ENCODE data around the gene ATP1B3.

ATP1B3 gene

GRCh38 chr3:141853629-141854168 is 22.7 kb upstream of the ATP1B3 start:
- Histone ChIP-seq H3K27ac (ENCODE audit: low read length) (no peak overlapping the region), H3K9ac (ENCODE audit: low read length) (no peak overlapping the region)

GRCh38 chr3:141854599-141854998 is 21.8 kb upstream of the ATP1B3 start:
- no peaks in the 10 kb centered on the region for H3K36me3 ChIP-seq (replicated peaks; ENCODE audit: insufficient read depth, low read length)
- no peak overlapping the region for H3K9ac ChIP-seq (ENCODE audit: low read length)
- H3K4me2 ChIP-seq (ENCODE audit: low read depth, low read length) = no peak overlapping the region
- H3K9me2 ChIP-seq (replicated peaks; ENCODE audit: insufficient read depth, low read length) = no peaks in the 10 kb centered on the region
- H4K20me1 ChIP-seq (ENCODE audit: insufficient read depth, low read length) = no peaks in the 10 kb centered on the region
- no peaks in the 10 kb centered on the region for H3K27me3 ChIP-seq (replicated peaks; ENCODE audit: insufficient read depth, low read length)
- no peak overlapping the region for H3K27ac ChIP-seq (ENCODE audit: low read length)
- H3F3A ChIP-seq (ENCODE audit: insufficient read depth, low read length) = no peaks in the 10 kb centered on the region
- no peaks in the 10 kb centered on the region for H3K79me2 ChIP-seq (ENCODE audit: low read length)
- H2AFZ ChIP-seq (ENCODE audit: low read length) = no peak overlapping the region
- no peaks in the 10 kb centered on the region for H3K9me3 ChIP-seq (replicated peaks; ENCODE audit: insufficient read depth, low read length)
- TF ChIP-seq EZH2phosphoT487 (IDR thresholded peaks at IDR 0.05; ENCODE audit: low read length) (no peak), EZH2 (optimal IDR thresholded peaks at IDR 0.05; ENCODE audit: low read depth, low read length) (no peak), CTCF (IDR thresholded peaks at IDR 0.05; ENCODE audit: low read length) (no peak)
- no peaks in the 10 kb centered on the region for H3K4me1 ChIP-seq (ENCODE audit: low read length)
- H3K4me3 ChIP-seq (ENCODE audit: low read length) = no peak overlapping the region
- no peak for DNase-seq

More at GRCh38 chr3:141853629-141854168, 22.7 kb upstream of the ATP1B3 start:
- Histone ChIP-seq H3K9me2 (replicated peaks; ENCODE audit: insufficient read depth, low read length) (no peaks in the 10 kb centered on the region), H3F3A (ENCODE audit: insufficient read depth, low read length) (no peaks in the 10 kb centered on the region), H3K4me2 (ENCODE audit: low read depth, low read length) (no peak overlapping the region), H4K20me1 (ENCODE audit: insufficient read depth, low read length) (no peaks in the 10 kb centered on the region), H3K36me3 (replicated peaks; ENCODE audit: insufficient read depth, low read length) (no peaks in the 10 kb centered on the region), H3K79me2 (ENCODE audit: low read length) (no peaks in the 10 kb centered on the region), H2AFZ (ENCODE audit: low read length) (no peak overlapping the region), H3K9me3 (replicated peaks; ENCODE audit: insufficient read depth, low read length) (no peaks in the 10 kb centered on the region), H3K4me3 (ENCODE audit: low read length) (no peak overlapping the region), H3K4me1 (ENCODE audit: low read length) (no peaks in the 10 kb centered on the region), H3K27me3 (replicated peaks; ENCODE audit: insufficient read depth, low read length) (no peaks in the 10 kb centered on the region)
- TF ChIP-seq EZH2phosphoT487 (IDR thresholded peaks at IDR 0.05; ENCODE audit: low read length) (no peak), EZH2 (optimal IDR thresholded peaks at IDR 0.05; ENCODE audit: low read depth, low read length) (no peak)
- DNase-seq = no peak

GRCh38 chr3:141858312-141858711 is 18.1 kb upstream of the ATP1B3 start:
- Histone ChIP-seq H3K9ac (ENCODE audit: low read length) (no peak overlapping the region), H3F3A (ENCODE audit: insufficient read depth, low read length) (no peaks in the 10 kb centered on the region), H3K9me2 (replicated peaks; ENCODE audit: insufficient read depth, low read length) (no peaks in the 10 kb centered on the region), H3K27me3 (replicated peaks; ENCODE audit: insufficient read depth, low read length) (no peaks in the 10 kb centered on the region), H3K27ac (ENCODE audit: low read length) (no peak overlapping the region), H4K20me1 (ENCODE audit: insufficient read depth, low read length) (no peaks in the 10 kb centered on the region), H3K4me1 (ENCODE audit: low read length) (no peaks in the 10 kb centered on the region), H3K36me3 (replicated peaks; ENCODE audit: insufficient read depth, low read length) (no peaks in the 10 kb centered on the region), H3K4me2 (ENCODE audit: low read depth, low read length) (no peak overlapping the region), H2AFZ (ENCODE audit: low read length) (no peak overlapping the region), H3K9me3 (replicated peaks; ENCODE audit: insufficient read depth, low read length) (no peaks in the 10 kb centered on the region), H3K79me2 (ENCODE audit: low read length) (no peaks in the 10 kb centered on the region), H3K4me3 (ENCODE audit: low read length) (no peak overlapping the region)
- TF ChIP-seq CTCF (IDR thresholded peaks at IDR 0.05; ENCODE audit: low read length) (no peak), EZH2phosphoT487 (IDR thresholded peaks at IDR 0.05; ENCODE audit: low read length) (no peak), EZH2 (optimal IDR thresholded peaks at IDR 0.05; ENCODE audit: low read depth, low read length) (no peak)
- DNase-seq = no peak

- H3K27me3 ChIP-seq (replicated peaks; ENCODE audit: insufficient read depth, low read length) = no peaks in the 10 kb centered on the region
- H3K4me2 ChIP-seq (ENCODE audit: low read depth, low read length) = no peak overlapping the region
- no peaks in the 10 kb centered on the region for H3K79me2 ChIP-seq (ENCODE audit: low read length)
- H3K9me3 ChIP-seq (replicated peaks; ENCODE audit: insufficient read depth, low read length) = no peaks in the 10 kb centered on the region
- H3K27ac ChIP-seq (ENCODE audit: low read length) = no peak overlapping the region
- H3F3A ChIP-seq (ENCODE audit: insufficient read depth, low read length) = no peaks in the 10 kb centered on the region
- H3K9me2 ChIP-seq (replicated peaks; ENCODE audit: insufficient read depth, low read length) = no peaks in the 10 kb centered on the region
- no peaks in the 10 kb centered on the region for H3K36me3 ChIP-seq (replicated peaks; ENCODE audit: insufficient read depth, low read length)
- H3K4me1 ChIP-seq (ENCODE audit: low read length) = no peaks in the 10 kb centered on the region
- no peak for TF ChIP-seq CTCF (IDR thresholded peaks at IDR 0.05; ENCODE audit: low read length)
- TF ChIP-seq EZH2 (optimal IDR thresholded peaks at IDR 0.05; ENCODE audit: low read depth, low read length) = no peak
- TF ChIP-seq EZH2phosphoT487 (IDR thresholded peaks at IDR 0.05; ENCODE audit: low read length) = no peak
- H3K4me3 ChIP-seq (ENCODE audit: low read length) = no peak overlapping the region
- no peak for DNase-seq
- H3K9ac ChIP-seq (ENCODE audit: low read length) = no peak overlapping the region
- H4K20me1 ChIP-seq (ENCODE audit: insufficient read depth, low read length) = no peaks in the 10 kb centered on the region
- no peak overlapping the region for H2AFZ ChIP-seq (ENCODE audit: low read length)
Observed at GRCh38 chr3:141859651-141860050, 16.8 kb upstream of the ATP1B3 start.
